AG10803 (cell line): ENCODE results near the gene CFAP74.

ENCODE experiments used
- DNase-seq: peaks from one replicate; pipeline ENCODE4 v3.0.0; 2010; ENCODE audit warnings: low read depth
- H3K4me3 ChIP-seq: 2 replicates; pipeline ENCODE4 v1.5.1; 2011; ENCODE audit warnings: mild to moderate bottlenecking, low read length, control low read depth
- TF ChIP-seq, protein P1 (sequence below): conservative IDR thresholded peaks from 2 replicates; pipeline ENCODE4 v1.5.1; 2011; ENCODE audit warnings: mild to moderate bottlenecking, low read length, control low read depth, inconsistent platforms

CFAP74 gene

GRCh38 chr1:2049718-2050431, 46.3 kb upstream of the CFAP74 start, which contains the start of gene PRKCZ:
Gene PRKCZ, plus strand, starts transcription at chr1:2050411. Its CDS starts 220 bp downstream, at chr1:2050631.
- TF ChIP-seq, protein P1, sequence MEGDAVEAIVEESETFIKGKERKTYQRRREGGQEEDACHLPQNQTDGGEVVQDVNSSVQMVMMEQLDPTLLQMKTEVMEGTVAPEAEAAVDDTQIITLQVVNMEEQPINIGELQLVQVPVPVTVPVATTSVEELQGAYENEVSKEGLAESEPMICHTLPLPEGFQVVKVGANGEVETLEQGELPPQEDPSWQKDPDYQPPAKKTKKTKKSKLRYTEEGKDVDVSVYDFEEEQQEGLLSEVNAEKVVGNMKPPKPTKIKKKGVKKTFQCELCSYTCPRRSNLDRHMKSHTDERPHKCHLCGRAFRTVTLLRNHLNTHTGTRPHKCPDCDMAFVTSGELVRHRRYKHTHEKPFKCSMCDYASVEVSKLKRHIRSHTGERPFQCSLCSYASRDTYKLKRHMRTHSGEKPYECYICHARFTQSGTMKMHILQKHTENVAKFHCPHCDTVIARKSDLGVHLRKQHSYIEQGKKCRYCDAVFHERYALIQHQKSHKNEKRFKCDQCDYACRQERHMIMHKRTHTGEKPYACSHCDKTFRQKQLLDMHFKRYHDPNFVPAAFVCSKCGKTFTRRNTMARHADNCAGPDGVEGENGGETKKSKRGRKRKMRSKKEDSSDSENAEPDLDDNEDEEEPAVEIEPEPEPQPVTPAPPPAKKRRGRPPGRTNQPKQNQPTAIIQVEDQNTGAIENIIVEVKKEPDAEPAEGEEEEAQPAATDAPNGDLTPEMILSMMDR = no peak
- H3K4me3 ChIP-seq = no peak within 1 kb of the TSS
- DNase-seq = no peak

DNA sequence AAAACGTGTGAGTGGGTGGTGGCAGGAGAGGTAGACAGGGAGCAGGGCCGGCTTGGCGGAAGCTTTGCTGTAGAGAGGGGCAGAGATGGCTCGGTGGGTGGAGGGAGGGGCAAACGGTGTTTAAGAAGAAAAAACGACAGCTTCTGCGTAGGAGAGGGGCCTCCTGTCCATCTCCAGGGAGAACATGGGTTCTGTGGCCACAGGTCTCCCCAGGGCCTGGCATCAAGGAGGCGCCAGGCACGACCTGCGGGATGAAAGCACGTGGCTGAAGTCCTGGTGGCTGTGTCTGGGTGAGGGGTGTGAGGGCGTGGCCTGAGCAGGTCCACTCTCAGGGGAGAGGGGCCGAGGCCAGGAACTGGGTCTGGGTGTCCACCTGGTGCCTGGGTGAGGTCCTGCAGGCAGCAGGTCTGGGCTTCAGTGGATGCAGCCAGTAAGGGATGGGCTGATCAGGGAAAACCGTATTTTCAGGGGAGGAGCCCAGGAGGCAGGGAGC, 45.7 kb upstream of the CFAP74 start:
- TF ChIP-seq, protein P1 = peak; percentile 18; the same call in 1 of the 2 replicates
- no peak for DNase-seq
- no peak overlapping the region for H3K4me3 ChIP-seq

DNA sequence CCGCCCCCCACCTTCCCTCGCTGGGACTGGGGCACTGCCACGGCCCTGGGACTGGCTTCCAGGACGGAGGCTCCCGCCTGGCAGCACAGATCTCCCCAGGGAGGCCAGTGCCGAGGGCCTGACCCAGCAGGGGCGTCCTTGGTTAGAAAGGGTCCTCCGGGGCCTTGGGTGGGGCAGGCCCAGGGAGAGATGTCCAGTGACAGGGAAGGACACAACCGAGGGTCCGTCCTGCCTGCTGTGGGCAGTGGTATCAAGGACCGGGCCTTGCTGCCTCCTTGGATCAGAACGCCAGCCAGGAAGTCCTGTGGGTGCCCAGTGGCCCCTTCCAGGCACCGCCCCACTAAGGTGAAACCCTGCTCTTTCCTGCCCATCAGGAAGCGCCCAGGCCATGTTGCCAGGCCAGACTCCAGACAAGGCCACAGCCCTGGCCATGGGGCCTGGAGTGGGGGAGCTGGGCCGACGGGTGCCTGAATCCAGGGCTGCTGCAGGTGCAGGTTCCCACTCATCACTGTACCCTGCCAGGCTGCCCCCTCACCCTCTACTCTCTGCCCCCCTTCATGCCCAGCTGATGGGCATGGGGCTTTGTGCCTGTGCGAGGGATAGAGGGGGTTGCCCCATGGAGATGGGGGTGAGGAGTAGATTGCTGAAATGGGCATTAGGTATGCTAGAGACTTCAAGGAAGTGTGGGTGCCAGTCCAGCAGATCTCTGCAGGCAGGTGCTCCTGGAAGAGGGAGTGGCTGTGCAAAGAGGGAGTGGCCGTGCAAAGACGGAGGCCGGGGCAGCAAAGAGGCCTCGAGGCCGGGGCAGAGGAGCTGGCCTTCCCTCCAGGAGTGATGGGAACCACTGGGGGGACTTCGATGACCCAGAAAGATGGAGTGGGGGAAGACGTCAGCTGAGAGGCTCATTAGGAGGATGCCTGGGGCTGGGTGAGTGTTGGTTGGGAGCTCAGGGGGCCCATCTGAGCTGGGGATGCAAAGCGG, 44.5 kb upstream of the CFAP74 start:
- no peak overlapping the region for H3K4me3 ChIP-seq
- TF ChIP-seq, protein P1 = no peak
- no peak for DNase-seq

- TF ChIP-seq, protein P1 = no peak
- no peak overlapping the region for H3K4me3 ChIP-seq
- no peak for DNase-seq
These were observed 43.6 kb upstream of the CFAP74 start for GRCh38 chr1:2046953-2047748.

GRCh38 chr1:2046174-2046917, 42.8 kb upstream of the CFAP74 start:
- H3K4me3 ChIP-seq = no peak overlapping the region
- no peak for DNase-seq
- TF ChIP-seq, protein P1 = peak; percentile 51
